Measurements from ENCODE around the gene PIP4K2C. TPM values are rescaled to one million over a fixed set of nuclear protein-coding genes. Genes with fewer than 3 reads are reported as not detected.

Gene PIP4K2C
- total and polyA plus RNA-seq, 2 experiments from 2014 or later: 10.8 to 30.6 TPM

DNA sequence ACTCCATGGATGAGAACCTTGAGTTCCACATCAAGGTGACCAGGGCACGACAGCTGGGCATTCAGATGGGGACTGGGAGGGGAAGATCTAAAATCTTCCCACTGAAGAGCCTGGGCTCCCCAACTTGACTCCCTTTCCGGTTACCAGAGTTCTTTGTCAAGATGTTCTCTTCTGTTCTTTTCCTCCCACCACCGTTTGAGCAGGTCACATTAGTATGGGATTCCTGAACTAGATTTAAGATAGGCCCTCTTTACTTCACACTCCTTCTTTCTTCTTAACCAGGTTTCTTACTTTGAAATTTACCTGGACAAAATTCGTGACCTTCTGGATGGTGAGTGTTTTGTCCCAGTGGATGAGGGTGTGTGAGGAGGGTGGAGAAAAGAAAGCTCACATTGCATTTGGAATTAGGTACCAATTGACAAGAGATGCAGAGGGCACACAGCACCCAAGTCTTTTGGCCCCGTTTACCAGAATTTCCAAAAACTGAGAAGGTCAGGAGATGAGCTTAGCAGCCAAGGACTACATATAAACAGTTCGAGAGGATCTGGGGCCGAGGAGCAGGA, 26.7 kb upstream of the PIP4K2C start:
- Mint-ChIP-seq H3K4me1 (no peaks in the 10 kb centered on the region), H3K9me3 (no peaks in the 10 kb centered on the region), H3K36me3 (ENCODE audit: low read depth) (peaks cover 27% of the 10 kb centered on the region; the same call in 2 of the 3 replicates), H3K4me3 (no peak overlapping the region), H3K27me3 (ENCODE audit: insufficient read depth, low read depth, poor library complexity) (no peaks in the 10 kb centered on the region), H3K27ac (no peak overlapping the region)
- H4K20me1 ChIP-seq (replicated peaks; ENCODE audit: insufficient read depth): peaks cover 2% of the 10 kb centered on the region; the same call in 1 of the 2 replicates
- no peaks in the 10 kb centered on the region for H3K27me3 ChIP-seq (ENCODE audit: insufficient read depth)
- no peaks in the 10 kb centered on the region for H3K9me2 ChIP-seq (ENCODE audit: insufficient read depth)
- no peaks in the 10 kb centered on the region; the same call in 1 of the 2 replicates for H3F3A ChIP-seq (replicated peaks; ENCODE audit: low read depth)
- no peak overlapping the region for H3K27ac ChIP-seq (ENCODE audit: low read depth)
- no peak for TF ChIP-seq ZNF331 (CRISPR knock-in tag; IDR thresholded peaks at IDR 0.05; ENCODE audit: low read depth)
- TF ChIP-seq, protein P1, sequence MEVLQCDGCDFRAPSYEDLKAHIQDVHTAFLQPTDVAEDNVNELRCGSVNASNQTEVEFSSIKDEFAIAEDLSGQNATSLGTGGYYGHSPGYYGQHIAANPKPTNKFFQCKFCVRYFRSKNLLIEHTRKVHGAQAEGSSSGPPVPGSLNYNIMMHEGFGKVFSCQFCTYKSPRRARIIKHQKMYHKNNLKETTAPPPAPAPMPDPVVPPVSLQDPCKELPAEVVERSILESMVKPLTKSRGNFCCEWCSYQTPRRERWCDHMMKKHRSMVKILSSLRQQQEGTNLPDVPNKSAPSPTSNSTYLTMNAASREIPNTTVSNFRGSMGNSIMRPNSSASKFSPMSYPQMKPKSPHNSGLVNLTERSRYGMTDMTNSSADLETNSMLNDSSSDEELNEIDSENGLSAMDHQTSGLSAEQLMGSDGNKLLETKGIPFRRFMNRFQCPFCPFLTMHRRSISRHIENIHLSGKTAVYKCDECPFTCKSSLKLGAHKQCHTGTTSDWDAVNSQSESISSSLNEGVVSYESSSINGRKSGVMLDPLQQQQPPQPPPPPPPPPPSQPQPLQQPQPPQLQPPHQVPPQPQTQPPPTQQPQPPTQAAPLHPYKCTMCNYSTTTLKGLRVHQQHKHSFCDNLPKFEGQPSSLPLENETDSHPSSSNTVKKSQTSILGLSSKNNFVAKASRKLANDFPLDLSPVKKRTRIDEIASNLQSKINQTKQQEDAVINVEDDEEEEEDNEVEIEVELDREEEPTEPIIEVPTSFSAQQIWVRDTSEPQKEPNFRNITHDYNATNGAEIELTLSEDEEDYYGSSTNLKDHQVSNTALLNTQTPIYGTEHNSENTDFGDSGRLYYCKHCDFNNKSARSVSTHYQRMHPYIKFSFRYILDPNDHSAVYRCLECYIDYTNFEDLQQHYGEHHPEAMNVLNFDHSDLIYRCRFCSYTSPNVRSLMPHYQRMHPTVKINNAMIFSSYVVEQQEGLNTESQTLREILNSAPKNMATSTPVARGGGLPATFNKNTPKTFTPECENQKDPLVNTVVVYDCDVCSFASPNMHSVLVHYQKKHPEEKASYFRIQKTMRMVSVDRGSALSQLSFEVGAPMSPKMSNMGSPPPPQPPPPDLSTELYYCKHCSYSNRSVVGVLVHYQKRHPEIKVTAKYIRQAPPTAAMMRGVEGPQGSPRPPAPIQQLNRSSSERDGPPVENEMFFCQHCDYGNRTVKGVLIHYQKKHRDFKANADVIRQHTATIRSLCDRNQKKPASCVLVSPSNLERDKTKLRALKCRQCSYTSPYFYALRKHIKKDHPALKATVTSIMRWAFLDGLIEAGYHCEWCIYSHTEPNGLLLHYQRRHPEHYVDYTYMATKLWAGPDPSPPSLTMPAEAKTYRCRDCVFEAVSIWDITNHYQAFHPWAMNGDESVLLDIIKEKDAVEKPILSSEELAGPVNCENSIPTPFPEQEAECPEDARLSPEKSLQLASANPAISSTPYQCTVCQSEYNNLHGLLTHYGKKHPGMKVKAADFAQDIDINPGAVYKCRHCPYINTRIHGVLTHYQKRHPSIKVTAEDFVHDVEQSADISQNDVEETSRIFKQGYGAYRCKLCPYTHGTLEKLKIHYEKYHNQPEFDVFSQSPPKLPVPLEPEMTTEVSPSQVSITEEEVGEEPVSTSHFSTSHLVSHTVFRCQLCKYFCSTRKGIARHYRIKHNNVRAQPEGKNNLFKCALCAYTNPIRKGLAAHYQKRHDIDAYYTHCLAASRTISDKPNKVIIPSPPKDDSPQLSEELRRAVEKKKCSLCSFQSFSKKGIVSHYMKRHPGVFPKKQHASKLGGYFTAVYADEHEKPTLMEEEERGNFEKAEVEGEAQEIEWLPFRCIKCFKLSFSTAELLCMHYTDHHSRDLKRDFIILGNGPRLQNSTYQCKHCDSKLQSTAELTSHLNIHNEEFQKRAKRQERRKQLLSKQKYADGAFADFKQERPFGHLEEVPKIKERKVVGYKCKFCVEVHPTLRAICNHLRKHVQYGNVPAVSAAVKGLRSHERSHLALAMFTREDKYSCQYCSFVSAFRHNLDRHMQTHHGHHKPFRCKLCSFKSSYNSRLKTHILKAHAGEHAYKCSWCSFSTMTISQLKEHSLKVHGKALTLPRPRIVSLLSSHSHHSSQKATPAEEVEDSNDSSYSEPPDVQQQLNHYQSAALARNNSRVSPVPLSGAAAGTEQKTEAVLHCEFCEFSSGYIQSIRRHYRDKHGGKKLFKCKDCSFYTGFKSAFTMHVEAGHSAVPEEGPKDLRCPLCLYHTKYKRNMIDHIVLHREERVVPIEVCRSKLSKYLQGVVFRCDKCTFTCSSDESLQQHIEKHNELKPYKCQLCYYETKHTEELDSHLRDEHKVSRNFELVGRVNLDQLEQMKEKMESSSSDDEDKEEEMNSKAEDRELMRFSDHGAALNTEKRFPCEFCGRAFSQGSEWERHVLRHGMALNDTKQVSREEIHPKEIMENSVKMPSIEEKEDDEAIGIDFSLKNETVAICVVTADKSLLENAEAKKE (CRISPR knock-in tag; IDR thresholded peaks at IDR 0.05): no peak
- no peak for TF ChIP-seq EZH2 (IDR thresholded peaks at IDR 0.05; ENCODE audit: low read depth, unreplicated experiment)
- TF ChIP-seq NANOG (IDR thresholded peaks at IDR 0.05; ENCODE audit: borderline replicate concordance): no peak
- TF ChIP-seq ZNF114 (CRISPR knock-in tag; IDR thresholded peaks at IDR 0.05): no peak
- no peak for TF ChIP-seq EZH2phosphoT487 (IDR thresholded peaks at IDR 0.05; ENCODE audit: unreplicated experiment)
- TF ChIP-seq JUNB (IDR thresholded peaks at IDR 0.05; ENCODE audit: unreplicated experiment): no peak
- TF ChIP-seq, protein P2, sequence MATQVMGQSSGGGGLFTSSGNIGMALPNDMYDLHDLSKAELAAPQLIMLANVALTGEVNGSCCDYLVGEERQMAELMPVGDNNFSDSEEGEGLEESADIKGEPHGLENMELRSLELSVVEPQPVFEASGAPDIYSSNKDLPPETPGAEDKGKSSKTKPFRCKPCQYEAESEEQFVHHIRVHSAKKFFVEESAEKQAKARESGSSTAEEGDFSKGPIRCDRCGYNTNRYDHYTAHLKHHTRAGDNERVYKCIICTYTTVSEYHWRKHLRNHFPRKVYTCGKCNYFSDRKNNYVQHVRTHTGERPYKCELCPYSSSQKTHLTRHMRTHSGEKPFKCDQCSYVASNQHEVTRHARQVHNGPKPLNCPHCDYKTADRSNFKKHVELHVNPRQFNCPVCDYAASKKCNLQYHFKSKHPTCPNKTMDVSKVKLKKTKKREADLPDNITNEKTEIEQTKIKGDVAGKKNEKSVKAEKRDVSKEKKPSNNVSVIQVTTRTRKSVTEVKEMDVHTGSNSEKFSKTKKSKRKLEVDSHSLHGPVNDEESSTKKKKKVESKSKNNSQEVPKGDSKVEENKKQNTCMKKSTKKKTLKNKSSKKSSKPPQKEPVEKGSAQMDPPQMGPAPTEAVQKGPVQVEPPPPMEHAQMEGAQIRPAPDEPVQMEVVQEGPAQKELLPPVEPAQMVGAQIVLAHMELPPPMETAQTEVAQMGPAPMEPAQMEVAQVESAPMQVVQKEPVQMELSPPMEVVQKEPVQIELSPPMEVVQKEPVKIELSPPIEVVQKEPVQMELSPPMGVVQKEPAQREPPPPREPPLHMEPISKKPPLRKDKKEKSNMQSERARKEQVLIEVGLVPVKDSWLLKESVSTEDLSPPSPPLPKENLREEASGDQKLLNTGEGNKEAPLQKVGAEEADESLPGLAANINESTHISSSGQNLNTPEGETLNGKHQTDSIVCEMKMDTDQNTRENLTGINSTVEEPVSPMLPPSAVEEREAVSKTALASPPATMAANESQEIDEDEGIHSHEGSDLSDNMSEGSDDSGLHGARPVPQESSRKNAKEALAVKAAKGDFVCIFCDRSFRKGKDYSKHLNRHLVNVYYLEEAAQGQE (IDR thresholded peaks at IDR 0.05; ENCODE audit: unreplicated experiment): no peak
- TF ChIP-seq CREB1 (CRISPR knock-in tag; IDR thresholded peaks at IDR 0.05; ENCODE audit: low read depth): no peak
- TF ChIP-seq, protein P3, sequence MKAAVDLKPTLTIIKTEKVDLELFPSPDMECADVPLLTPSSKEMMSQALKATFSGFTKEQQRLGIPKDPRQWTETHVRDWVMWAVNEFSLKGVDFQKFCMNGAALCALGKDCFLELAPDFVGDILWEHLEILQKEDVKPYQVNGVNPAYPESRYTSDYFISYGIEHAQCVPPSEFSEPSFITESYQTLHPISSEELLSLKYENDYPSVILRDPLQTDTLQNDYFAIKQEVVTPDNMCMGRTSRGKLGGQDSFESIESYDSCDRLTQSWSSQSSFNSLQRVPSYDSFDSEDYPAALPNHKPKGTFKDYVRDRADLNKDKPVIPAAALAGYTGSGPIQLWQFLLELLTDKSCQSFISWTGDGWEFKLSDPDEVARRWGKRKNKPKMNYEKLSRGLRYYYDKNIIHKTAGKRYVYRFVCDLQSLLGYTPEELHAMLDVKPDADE (IDR thresholded peaks at IDR 0.05): no peak
- TF ChIP-seq, protein P4, sequence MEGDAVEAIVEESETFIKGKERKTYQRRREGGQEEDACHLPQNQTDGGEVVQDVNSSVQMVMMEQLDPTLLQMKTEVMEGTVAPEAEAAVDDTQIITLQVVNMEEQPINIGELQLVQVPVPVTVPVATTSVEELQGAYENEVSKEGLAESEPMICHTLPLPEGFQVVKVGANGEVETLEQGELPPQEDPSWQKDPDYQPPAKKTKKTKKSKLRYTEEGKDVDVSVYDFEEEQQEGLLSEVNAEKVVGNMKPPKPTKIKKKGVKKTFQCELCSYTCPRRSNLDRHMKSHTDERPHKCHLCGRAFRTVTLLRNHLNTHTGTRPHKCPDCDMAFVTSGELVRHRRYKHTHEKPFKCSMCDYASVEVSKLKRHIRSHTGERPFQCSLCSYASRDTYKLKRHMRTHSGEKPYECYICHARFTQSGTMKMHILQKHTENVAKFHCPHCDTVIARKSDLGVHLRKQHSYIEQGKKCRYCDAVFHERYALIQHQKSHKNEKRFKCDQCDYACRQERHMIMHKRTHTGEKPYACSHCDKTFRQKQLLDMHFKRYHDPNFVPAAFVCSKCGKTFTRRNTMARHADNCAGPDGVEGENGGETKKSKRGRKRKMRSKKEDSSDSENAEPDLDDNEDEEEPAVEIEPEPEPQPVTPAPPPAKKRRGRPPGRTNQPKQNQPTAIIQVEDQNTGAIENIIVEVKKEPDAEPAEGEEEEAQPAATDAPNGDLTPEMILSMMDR (conservative IDR thresholded peaks at IDR 0.05; ENCODE audit: low read depth in 2 of 2): no peak
- no peak for TF ChIP-seq STAT1 (IDR thresholded peaks at IDR 0.05; ENCODE audit: unreplicated experiment)
- no peak for TF ChIP-seq POLR2AphosphoS5 (IDR thresholded peaks at IDR 0.05; ENCODE audit: low read depth)
- DNase-seq (ENCODE audit: low spot score) (no peak), ATAC-seq (no peak)
- no peaks in the 10 kb centered on the region for H3K4me1 ChIP-seq (ENCODE audit: insufficient read depth)
- H3K4me2 ChIP-seq: no peak overlapping the region
- H3K79me2 ChIP-seq (replicated peaks; ENCODE audit: insufficient read depth): peaks cover 6% of the 10 kb centered on the region; the same call in 1 of the 2 replicates
- H3K36me3 ChIP-seq (ENCODE audit: insufficient read depth): peaks cover 6% of the 10 kb centered on the region
- H2AFZ ChIP-seq: no peak overlapping the region
- no peak overlapping the region for H3K4me3 ChIP-seq
